Measurements from ENCODE around the gene MFSD6L.

MFSD6L gene

GRCh38 chr17:8792646-8793045, 6.5 kb downstream of the MFSD6L start:
- no peak overlapping the region for H3K9ac ChIP-seq (ENCODE audit: low read depth in 1 of 2, low read length in 2 of 2)
- H3K27ac ChIP-seq (ENCODE audit: low read depth, low read length) = no peak overlapping the region
- no peaks in the 10 kb centered on the region for H3K36me3 ChIP-seq (ENCODE audit: control insufficient read depth in 1 of 2, insufficient read depth in 2 of 2, low read length in 2 of 2)
- H3K4me3 ChIP-seq (ENCODE audit: low read depth in 1 of 2, low read length in 2 of 2) = no peak overlapping the region
- peaks cover 0 to 12% of the 10 kb centered on the region in 2 donors for H3K9me3 ChIP-seq (ENCODE audit: control insufficient read depth in 1 of 2, low read length in 2 of 2)
- no peaks in the 10 kb centered on the region for H3K27me3 ChIP-seq (ENCODE audit: control insufficient read depth in 1 of 2, insufficient read depth in 2 of 2, low read length in 2 of 2)
- H3K4me1 ChIP-seq (ENCODE audit: control insufficient read depth in 1 of 2, insufficient read depth in 2 of 2, low read length in 2 of 2) = no peaks in the 10 kb centered on the region

DNA sequence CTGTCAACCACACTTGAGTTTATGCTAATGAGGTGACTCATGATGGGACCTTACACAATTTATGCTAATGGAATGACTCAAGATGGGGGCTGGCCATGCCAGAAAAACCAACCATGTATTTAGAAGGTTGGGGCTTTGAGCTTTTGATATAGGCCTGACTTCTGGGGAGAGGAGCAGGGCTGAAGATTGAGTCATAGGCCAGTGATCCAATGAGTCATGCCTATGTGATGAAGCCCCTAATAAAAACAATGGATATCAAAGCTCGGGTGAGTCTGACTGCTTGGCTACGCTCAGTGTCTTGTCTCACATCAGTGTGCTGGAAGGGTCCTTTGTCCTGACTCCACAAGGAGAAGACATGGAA, 7.3 kb downstream of the MFSD6L start:
- Histone ChIP-seq H3K9ac (ENCODE audit: low read depth in 1 of 2, low read length in 2 of 2) (no peak overlapping the region), H3K4me1 (ENCODE audit: control insufficient read depth in 1 of 2, insufficient read depth in 2 of 2, low read length in 2 of 2) (no peaks in the 10 kb centered on the region), H3K4me3 (ENCODE audit: low read depth in 1 of 2, low read length in 2 of 2) (no peak overlapping the region), H3K9me3 (ENCODE audit: control insufficient read depth in 1 of 2, low read length in 2 of 2) (peaks cover 0 to 12% of the 10 kb centered on the region in 2 donors), H3K27ac (ENCODE audit: low read depth, low read length) (no peak overlapping the region), H3K27me3 (ENCODE audit: control insufficient read depth in 1 of 2, insufficient read depth in 2 of 2, low read length in 2 of 2) (no peaks in the 10 kb centered on the region), H3K36me3 (ENCODE audit: control insufficient read depth in 1 of 2, insufficient read depth in 2 of 2, low read length in 2 of 2) (no peaks in the 10 kb centered on the region)

- peaks cover 0 to 12% of the 10 kb centered on the region in 2 donors for H3K9me3 ChIP-seq (ENCODE audit: control insufficient read depth in 1 of 2, low read length in 2 of 2)
- H3K4me1 ChIP-seq (ENCODE audit: control insufficient read depth in 1 of 2, insufficient read depth in 2 of 2, low read length in 2 of 2) = no peaks in the 10 kb centered on the region
- no peak overlapping the region for H3K4me3 ChIP-seq (ENCODE audit: low read depth in 1 of 2, low read length in 2 of 2)
- no peak overlapping the region for H3K9ac ChIP-seq (ENCODE audit: low read depth in 1 of 2, low read length in 2 of 2)
- no peak overlapping the region for H3K27ac ChIP-seq (ENCODE audit: low read depth, low read length)
- H3K36me3 ChIP-seq (ENCODE audit: control insufficient read depth in 1 of 2, insufficient read depth in 2 of 2, low read length in 2 of 2) = no peaks in the 10 kb centered on the region
- H3K27me3 ChIP-seq (ENCODE audit: control insufficient read depth in 1 of 2, insufficient read depth in 2 of 2, low read length in 2 of 2) = no peaks in the 10 kb centered on the region
Measured at GRCh38 chr17:8791248-8791909, 7.8 kb downstream of the MFSD6L start.

DNA sequence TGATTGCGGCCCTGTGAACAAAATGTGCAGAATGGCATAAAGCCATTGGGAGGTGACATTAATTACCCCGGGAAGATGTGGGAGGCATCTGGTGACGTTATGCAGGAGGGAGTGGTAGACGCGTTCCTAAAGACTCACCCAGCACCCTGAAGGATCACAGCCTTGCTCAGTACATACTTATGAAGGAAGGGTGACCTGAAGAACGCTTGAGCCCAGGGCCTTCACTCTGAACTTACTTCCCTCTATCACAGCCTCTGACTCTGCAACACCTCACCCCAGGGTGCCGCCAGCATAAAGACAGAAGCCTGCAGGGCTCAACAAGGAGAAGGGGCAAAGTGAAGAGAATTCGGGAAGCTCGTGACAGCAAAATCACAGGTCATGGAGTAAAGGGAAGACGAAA, 9.4 kb downstream of the MFSD6L start:
- Histone ChIP-seq H3K9ac (ENCODE audit: low read depth in 1 of 2, low read length in 2 of 2) (no peak overlapping the region), H3K9me3 (ENCODE audit: control insufficient read depth in 1 of 2, low read length in 2 of 2) (peaks cover 0 to 12% of the 10 kb centered on the region in 2 donors), H3K4me1 (ENCODE audit: control insufficient read depth in 1 of 2, insufficient read depth in 2 of 2, low read length in 2 of 2) (peaks cover 0 to 7% of the 10 kb centered on the region in 2 donors), H3K27me3 (ENCODE audit: control insufficient read depth in 1 of 2, insufficient read depth in 2 of 2, low read length in 2 of 2) (no peaks in the 10 kb centered on the region), H3K36me3 (ENCODE audit: control insufficient read depth in 1 of 2, insufficient read depth in 2 of 2, low read length in 2 of 2) (no peaks in the 10 kb centered on the region), H3K27ac (ENCODE audit: low read depth, low read length) (no peak overlapping the region), H3K4me3 (ENCODE audit: low read depth in 1 of 2, low read length in 2 of 2) (no peak overlapping the region)

GRCh38 chr17:8788998-8789397, 10.2 kb downstream of the MFSD6L start:
- Histone ChIP-seq H3K4me3 (ENCODE audit: low read depth in 1 of 2, low read length in 2 of 2) (no peak overlapping the region), H3K9ac (ENCODE audit: low read depth in 1 of 2, low read length in 2 of 2) (no peak overlapping the region), H3K27ac (ENCODE audit: low read depth, low read length) (no peak overlapping the region), H3K36me3 (ENCODE audit: control insufficient read depth in 1 of 2, insufficient read depth in 2 of 2, low read length in 2 of 2) (no peaks in the 10 kb centered on the region), H3K4me1 (ENCODE audit: control insufficient read depth in 1 of 2, insufficient read depth in 2 of 2, low read length in 2 of 2) (peaks cover 0 to 7% of the 10 kb centered on the region in 2 donors), H3K9me3 (ENCODE audit: control insufficient read depth in 1 of 2, low read length in 2 of 2) (peaks cover 0 to 12% of the 10 kb centered on the region in 2 donors), H3K27me3 (ENCODE audit: control insufficient read depth in 1 of 2, insufficient read depth in 2 of 2, low read length in 2 of 2) (no peaks in the 10 kb centered on the region)

GRCh38 chr17:8785547-8786413, 13.4 kb downstream of the MFSD6L start:
- H3K36me3 ChIP-seq (ENCODE audit: control insufficient read depth in 1 of 2, insufficient read depth in 2 of 2, low read length in 2 of 2) = no peaks in the 10 kb centered on the region
- H3K27me3 ChIP-seq (ENCODE audit: control insufficient read depth in 1 of 2, insufficient read depth in 2 of 2, low read length in 2 of 2) = no peaks in the 10 kb centered on the region
- no peak overlapping the region for H3K27ac ChIP-seq (ENCODE audit: low read depth, low read length)
- H3K9me3 ChIP-seq (ENCODE audit: control insufficient read depth in 1 of 2, low read length in 2 of 2) = no peaks in the 10 kb centered on the region
- peaks cover 0 to 7% of the 10 kb centered on the region in 2 donors for H3K4me1 ChIP-seq (ENCODE audit: control insufficient read depth in 1 of 2, insufficient read depth in 2 of 2, low read length in 2 of 2)
- H3K9ac ChIP-seq (ENCODE audit: low read depth in 1 of 2, low read length in 2 of 2) = no peak overlapping the region
- peak overlapping the region in 1 of 2 donors; percentile 27 for H3K4me3 ChIP-seq (ENCODE audit: low read depth in 1 of 2, low read length in 2 of 2)

DNA sequence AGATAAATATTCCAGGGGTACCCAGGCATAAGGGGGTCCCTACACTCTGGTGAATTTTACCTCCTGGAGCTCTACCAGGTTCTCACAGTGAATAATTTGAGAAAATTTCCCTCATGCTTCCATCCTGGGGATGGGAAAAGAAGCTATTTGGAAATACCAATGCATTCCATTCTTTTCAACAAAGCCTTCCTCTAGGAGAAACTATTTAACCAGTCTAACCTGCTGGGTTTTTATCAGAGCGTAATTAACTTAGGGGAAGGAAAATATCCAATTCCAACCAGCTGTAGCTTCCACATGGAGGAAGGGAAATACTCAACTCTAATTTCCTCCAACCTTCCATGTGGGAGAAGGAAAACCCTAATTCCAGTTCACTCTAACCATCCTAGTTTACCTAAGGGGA, 17.0 kb downstream of the MFSD6L start:
- Histone ChIP-seq H3K4me3 (ENCODE audit: low read depth in 1 of 2, low read length in 2 of 2) (no peak overlapping the region), H3K9ac (ENCODE audit: low read depth in 1 of 2, low read length in 2 of 2) (no peak overlapping the region), H3K27me3 (ENCODE audit: control insufficient read depth in 1 of 2, insufficient read depth in 2 of 2, low read length in 2 of 2) (peaks cover 0 to 5% of the 10 kb centered on the region in 2 donors), H3K36me3 (ENCODE audit: control insufficient read depth in 1 of 2, insufficient read depth in 2 of 2, low read length in 2 of 2) (no peaks in the 10 kb centered on the region), H3K9me3 (ENCODE audit: control insufficient read depth in 1 of 2, low read length in 2 of 2) (no peaks in the 10 kb centered on the region), H3K4me1 (ENCODE audit: control insufficient read depth in 1 of 2, insufficient read depth in 2 of 2, low read length in 2 of 2) (peaks cover 0 to 7% of the 10 kb centered on the region in 2 donors), H3K27ac (ENCODE audit: low read depth, low read length) (no peak overlapping the region)

GRCh38 chr17:8781776-8782175, 17.4 kb downstream of the MFSD6L start:
- Histone ChIP-seq H3K4me1 (ENCODE audit: control insufficient read depth in 1 of 2, insufficient read depth in 2 of 2, low read length in 2 of 2) (peaks cover 0 to 7% of the 10 kb centered on the region in 2 donors), H3K36me3 (ENCODE audit: control insufficient read depth in 1 of 2, insufficient read depth in 2 of 2, low read length in 2 of 2) (no peaks in the 10 kb centered on the region), H3K27me3 (ENCODE audit: control insufficient read depth in 1 of 2, insufficient read depth in 2 of 2, low read length in 2 of 2) (peaks cover 0 to 5% of the 10 kb centered on the region in 2 donors), H3K9ac (ENCODE audit: low read depth in 1 of 2, low read length in 2 of 2) (no peak overlapping the region), H3K4me3 (ENCODE audit: low read depth in 1 of 2, low read length in 2 of 2) (no peak overlapping the region), H3K27ac (ENCODE audit: low read depth, low read length) (no peak overlapping the region), H3K9me3 (ENCODE audit: control insufficient read depth in 1 of 2, low read length in 2 of 2) (no peaks in the 10 kb centered on the region)

DNA sequence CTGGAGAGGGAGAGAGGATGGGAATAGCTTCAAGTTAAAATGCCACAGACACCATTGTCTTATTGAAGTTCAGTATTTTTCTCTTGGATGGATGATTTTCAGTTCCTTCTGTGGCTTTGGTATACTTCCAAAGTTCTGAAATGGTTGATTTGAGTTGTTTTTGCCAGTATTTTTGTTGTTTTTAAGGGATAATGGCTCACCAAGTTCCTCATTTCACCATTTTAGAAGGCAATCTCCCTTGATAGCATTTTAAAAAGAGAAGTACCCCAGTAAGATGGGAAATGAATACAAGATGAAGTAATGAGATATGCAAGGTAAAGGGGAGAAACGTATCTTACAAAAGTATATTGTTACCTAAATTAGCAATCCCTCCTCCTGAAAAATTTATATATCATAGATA, 22.3 kb downstream of the MFSD6L start:
- Histone ChIP-seq H3K4me3 (ENCODE audit: low read depth in 1 of 2, low read length in 2 of 2) (no peak overlapping the region), H3K27me3 (ENCODE audit: control insufficient read depth in 1 of 2, insufficient read depth in 2 of 2, low read length in 2 of 2) (peaks cover 3 to 5% of the 10 kb centered on the region in 2 donors), H3K4me1 (ENCODE audit: control insufficient read depth in 1 of 2, insufficient read depth in 2 of 2, low read length in 2 of 2) (no peaks in the 10 kb centered on the region), H3K27ac (ENCODE audit: low read depth, low read length) (no peak overlapping the region), H3K36me3 (ENCODE audit: control insufficient read depth in 1 of 2, insufficient read depth in 2 of 2, low read length in 2 of 2) (no peaks in the 10 kb centered on the region), H3K9ac (ENCODE audit: low read depth in 1 of 2, low read length in 2 of 2) (no peak overlapping the region), H3K9me3 (ENCODE audit: control insufficient read depth in 1 of 2, low read length in 2 of 2) (no peaks in the 10 kb centered on the region)

DNA sequence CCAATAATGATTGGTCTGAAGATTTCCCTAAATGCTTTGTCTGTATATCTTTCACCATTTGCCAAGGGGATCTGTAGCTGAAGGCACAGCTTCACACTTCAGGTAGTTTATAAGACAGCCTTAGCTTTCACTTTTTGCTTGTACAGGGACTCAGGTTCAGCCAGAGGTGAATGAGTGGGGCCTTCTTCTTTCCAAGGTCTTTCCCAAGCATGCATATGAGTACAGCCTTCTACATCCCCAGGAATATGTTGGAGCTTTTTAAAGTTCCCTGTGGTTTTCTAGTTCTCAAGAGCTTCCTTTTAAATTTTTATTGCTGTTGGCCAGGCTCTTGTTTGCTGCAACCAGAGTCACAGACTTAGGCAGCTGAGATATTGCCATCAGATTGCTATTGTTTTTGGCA, 22.9 kb downstream of the MFSD6L start:
- Histone ChIP-seq H3K9ac (ENCODE audit: low read depth in 1 of 2, low read length in 2 of 2) (no peak overlapping the region), H3K36me3 (ENCODE audit: control insufficient read depth in 1 of 2, insufficient read depth in 2 of 2, low read length in 2 of 2) (no peaks in the 10 kb centered on the region), H3K27me3 (ENCODE audit: control insufficient read depth in 1 of 2, insufficient read depth in 2 of 2, low read length in 2 of 2) (peaks cover 3 to 5% of the 10 kb centered on the region in 2 donors), H3K27ac (ENCODE audit: low read depth, low read length) (no peak overlapping the region), H3K4me3 (ENCODE audit: low read depth in 1 of 2, low read length in 2 of 2) (no peak overlapping the region), H3K4me1 (ENCODE audit: control insufficient read depth in 1 of 2, insufficient read depth in 2 of 2, low read length in 2 of 2) (no peaks in the 10 kb centered on the region), H3K9me3 (ENCODE audit: control insufficient read depth in 1 of 2, low read length in 2 of 2) (no peaks in the 10 kb centered on the region)

Data from duodenal mucosa (tissue), 2 donors.